HG02642 (cell line): ENCODE results near the gene PXDC1.

Experiments
- ATAC-seq: cut with Tn5 transposase; IDR thresholded peaks from one replicate; pipeline ENCODE4 v1.9.1; 2021; ENCODE audit warnings: mild to moderate bottlenecking; ENCODE audit not compliant: unreplicated experiment, poor library complexity

The PXDC1 gene, protein sequence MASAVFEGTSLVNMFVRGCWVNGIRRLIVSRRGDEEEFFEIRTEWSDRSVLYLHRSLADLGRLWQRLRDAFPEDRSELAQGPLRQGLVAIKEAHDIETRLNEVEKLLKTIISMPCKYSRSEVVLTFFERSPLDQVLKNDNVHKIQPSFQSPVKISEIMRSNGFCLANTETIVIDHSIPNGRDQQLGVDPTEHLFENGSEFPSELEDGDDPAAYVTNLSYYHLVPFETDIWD

GRCh38 chr6:3751077-3751729, at the start of gene PXDC1:
TSS of gene PXDC1 (minus strand) at chr6:3751713. CDS start at chr6:3751531, 182 bp downstream.
- peak; percentile 12 for ATAC-seq

GRCh38 chr6:3800850-3801591, 49.5 kb upstream of the PXDC1 start:
- no peak for ATAC-seq

DNA sequence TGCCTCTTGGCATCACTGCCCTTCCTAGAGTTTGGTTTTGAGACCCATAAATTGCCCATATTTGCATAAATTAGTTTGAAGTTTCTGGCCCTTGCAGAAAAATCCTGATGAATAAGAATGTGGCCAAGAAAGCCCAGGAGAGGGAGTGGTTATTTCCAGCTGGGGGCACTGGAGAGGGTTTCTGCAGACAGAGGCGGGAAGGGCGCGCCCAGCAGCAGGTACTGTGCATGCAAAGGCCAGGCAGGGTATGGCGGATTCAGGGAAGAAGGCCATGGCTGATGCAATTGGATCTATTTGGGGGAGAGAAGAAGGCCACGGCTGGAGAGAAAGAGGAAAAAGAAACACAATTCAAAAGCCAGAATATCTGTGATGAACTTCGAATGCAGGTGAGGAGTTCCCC, 48.2 kb upstream of the PXDC1 start:
- no peak for ATAC-seq

GRCh38 chr6:3798055-3798919, 46.8 kb upstream of the PXDC1 start:
- ATAC-seq = no peak

DNA sequence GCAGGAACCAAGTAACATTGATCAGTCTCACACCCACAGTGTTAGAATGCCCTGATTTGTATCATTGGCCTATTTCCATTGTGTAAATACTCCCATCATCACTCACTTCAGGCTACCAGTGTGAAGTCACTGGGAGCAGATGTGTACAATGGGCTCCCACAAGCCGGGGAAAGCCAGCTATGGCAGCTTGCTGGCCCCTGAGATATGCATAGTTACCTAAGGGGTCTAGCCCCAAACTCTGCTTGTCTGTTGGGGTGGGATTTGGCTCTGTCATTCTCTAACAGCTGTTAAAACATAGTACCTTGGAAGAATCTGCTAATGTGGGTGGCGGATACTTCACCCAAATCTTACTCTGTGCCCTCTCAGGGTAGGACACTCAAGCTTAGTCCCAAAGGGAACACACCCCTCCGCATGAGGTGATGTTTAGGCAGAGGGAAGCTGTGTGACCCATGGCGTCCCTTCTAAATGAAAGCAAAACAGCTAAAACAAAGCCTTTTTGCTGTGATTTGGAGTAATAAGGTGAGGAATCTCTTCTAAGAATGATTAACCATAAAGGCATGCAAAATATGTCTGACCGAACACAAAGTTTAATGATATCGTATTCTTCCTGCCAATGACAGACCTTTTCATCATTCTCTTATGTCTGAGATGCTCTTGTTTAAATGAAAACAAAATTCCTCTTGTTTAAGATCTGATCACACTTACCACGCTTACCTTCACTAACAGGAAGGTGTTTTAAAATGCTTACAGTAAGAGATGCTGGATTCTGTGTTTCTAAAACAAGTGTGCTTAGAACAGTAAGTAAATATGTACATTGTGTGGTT, 45.9 kb upstream of the PXDC1 start:
- ATAC-seq = no peak

DNA sequence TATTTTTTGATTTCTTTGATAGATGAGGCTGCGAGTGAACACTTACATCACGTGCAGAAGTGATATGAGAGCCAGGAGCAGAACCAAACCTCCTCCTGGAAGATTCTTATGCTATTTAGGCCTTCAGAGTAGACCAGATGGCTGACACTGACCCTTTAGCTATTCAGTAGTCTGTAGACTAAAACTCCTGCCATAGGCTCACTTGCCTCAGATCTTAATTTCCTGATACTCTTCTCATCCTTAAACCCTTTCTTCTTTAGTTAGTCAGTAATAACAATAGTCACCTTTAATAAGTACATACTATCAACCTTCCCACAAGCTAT, 45.2 kb upstream of the PXDC1 start:
- ATAC-seq = no peak

DNA sequence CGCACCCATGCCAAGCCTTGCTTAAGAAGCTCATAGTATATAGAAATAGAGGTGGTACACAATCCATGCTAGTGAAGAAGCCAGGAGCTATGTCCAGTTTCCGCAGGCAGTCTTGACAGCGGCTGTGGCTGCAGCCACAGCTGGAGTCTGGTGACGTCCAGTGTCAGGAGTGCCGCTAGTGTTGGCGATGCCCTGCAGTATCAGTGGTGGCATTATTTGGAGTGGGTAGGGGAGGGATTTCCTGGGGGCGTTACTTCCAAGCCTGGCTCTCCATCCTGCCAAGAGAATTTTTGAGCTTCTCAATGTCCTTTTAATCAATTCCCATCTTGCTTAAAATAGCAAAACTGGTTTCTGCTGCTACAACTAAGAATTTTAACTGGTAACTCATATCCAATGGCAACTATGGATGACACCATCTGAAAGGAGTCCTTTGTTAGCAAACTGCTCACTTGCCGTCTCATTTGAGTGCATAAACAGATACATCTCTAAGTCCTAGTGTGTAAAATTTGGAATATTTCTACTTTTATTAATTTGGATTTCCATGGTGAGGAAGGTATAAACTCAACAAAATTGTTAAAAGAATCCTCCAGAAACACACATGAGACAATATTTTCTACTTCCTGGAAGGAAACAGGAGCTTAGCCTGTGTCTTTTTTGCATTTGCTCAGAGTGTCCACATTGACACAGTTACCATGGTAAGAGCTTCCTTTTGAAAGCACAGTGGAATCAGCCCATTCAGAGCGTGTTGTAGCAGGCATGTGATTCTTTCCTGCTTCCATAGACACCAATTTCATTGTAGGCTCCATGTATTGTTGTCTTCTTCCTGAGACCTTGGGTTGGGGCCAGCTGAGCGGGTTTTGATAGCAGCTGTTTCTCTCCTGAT, 44.6 kb upstream of the PXDC1 start:
- no peak for ATAC-seq

- ATAC-seq = peak; percentile 71
These were observed 42.6 kb upstream of the PXDC1 start for GRCh38 chr6:3794092-3794491.

- no peak for ATAC-seq
These were observed 42.0 kb upstream of the PXDC1 start for GRCh38 chr6:3793545-3793944.

- no peak for ATAC-seq
These were observed 40.2 kb upstream of the PXDC1 start for GRCh38 chr6:3791526-3792203.

DNA sequence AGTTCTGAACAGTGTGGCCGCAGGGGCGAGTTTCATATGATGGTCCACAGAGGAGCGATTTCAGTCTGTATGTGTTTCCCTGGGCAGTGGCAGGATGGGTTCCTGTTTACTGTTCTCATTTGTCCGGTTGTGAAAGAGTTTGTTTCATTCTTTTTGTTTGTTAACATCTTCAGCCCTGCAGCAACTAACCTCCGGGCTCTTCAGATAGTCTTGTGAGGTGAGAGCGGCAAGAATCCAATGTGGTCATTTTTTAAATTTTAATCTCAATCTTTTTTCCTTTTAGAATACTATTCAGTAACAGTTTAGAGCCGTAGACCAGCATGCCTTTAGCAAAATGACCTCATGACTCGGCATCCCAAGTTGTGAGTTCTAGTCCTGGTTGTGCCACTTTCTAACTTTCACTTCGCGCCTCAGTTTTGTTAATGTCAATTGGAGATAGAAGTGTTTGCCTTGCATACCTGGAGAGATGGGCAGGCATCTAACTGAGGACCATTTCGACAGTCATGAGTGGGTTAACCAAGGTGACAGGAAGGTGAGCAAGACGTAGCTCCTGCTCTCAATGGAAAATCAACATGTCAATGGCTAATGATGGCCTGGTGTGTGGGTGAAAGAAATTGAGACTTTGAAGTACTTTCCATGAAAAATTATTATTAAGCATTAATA, 38.5 kb upstream of the PXDC1 start:
- ATAC-seq = no peak

DNA sequence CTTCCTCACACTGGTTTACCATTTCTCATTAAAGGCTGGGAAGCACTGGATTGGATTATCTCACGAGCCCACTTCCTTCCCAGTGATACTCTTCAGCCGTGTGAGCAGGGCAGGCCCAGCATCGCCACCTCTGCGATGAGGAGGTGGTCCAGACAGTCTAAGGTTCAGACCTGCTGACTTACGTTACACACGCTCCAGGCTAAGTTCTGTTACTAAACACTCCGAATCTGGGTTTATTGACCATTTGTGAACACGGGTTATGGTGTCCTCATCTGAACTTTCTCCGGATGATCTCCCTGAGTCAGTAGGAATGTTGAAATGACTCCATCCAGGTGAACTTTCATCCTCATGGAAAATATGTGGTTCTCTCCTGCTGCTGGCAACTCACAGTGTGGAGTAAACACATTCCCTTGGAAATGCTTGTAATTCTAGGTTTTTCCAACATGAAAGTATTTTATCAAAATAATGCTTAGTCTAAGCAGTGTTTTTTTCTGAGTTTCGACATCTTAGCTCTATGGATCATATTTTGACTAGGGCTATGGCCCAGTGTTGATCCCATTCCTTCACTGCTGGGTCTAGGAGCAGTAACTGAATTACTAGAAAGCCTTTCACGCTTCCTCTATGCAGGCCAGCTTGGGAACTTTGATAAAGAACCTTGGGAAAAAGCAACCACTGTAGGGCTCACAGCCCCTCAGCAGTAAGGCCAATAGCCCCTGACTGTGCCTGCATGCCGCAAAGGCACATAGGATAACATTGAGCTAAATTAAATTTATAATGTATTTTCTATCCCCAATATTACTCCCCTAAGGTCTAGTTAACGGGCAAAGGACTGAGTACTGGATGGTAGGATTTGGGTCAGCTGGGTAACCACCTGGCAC, 37.7 kb upstream of the PXDC1 start:
- ATAC-seq = no peak

- no peak for ATAC-seq
These were observed 37.0 kb upstream of the PXDC1 start for GRCh38 chr6:3788408-3789017.

- no peak for ATAC-seq
These were observed 34.6 kb upstream of the PXDC1 start for GRCh38 chr6:3786141-3786540.

DNA sequence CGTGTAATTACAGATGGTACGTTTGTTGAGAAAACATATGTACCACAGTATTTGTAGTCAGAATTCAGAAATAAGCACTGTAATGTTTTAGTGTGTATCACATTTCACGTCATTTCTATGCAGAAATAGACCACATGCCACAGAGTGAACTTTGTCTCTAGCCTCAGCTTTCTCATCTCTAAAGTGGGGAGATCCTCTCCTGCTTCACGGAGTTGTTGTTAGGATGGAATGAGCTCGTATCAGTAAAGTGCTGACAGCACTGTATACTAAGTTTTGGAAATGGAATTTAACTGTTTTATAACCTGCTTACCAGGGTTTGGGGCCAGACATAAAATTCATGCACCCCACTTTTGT, 34.2 kb upstream of the PXDC1 start:
- ATAC-seq = no peak

DNA sequence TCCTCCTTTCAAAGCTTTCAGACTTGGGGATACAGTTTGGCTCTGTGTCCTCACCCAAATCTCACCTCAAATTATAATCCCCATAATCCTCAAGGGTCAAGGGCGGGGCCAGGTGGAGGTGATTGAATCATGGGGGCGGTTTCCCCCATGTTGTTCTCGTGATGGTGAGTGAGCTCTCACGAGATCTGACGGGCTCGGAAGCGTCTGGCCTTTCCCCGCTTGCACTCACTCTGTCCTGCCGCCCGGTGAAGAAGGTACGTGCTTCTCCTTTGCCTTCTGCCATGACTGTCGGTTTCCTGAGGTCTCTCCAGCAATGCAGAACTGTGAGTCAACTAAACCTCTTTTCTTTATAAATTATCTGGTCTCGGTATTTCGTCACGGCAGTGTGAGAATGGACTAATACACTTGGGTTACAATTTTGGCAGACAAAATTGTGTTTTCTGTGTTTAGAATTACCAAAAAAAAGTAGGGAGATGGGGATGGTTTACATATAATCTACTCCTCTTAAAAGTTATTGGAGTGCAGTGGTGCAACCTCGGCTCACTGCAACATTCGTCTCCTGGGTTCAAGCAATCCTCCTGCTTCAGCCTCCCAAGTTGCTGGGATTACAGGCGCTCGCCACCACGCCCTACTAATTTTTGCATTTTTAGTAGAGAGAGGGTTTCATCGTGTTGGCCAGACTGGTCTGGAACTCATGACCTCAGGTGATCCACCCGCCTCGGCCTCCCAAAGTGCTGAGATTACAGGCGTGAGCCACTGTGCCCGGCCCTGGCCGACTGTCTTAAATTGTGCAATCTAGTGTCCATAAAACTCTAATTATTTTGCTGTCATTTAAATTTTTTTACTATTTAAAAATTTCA, 33.6 kb upstream of the PXDC1 start:
- no peak for ATAC-seq
